HEK293 (cell line): ENCODE results near the gene HRK.

Experiments used
- FEZF1 ChIP-seq: fragments of 450-650 bp; formaldehyde crosslinking; IDR thresholded peaks from 2 replicates; pipeline ENCODE4 v1.5.1; 2016; ENCODE audit warnings: missing biosample characterization, missing genetic modification characterization
- MYNN ChIP-seq: fragments of 450-650 bp; formaldehyde crosslinking; IDR thresholded peaks from 2 replicates; pipeline ENCODE4 v1.5.1; 2016; ENCODE audit warnings: missing biosample characterization, missing genetic modification characterization, borderline replicate concordance
- SCRT1 ChIP-seq: fragments of 450-650 bp; formaldehyde crosslinking; IDR thresholded peaks from 2 replicates; pipeline ENCODE4 v1.5.1; 2016; ENCODE audit warnings: missing biosample characterization, missing genetic modification characterization, borderline replicate concordance
- SP2 ChIP-seq: fragments of 450-650 bp; formaldehyde crosslinking; IDR thresholded peaks from 2 replicates; pipeline ENCODE4 v1.5.1; 2016; ENCODE audit warnings: missing biosample characterization, missing genetic modification characterization
- ZBTB1 ChIP-seq: fragments of 450-650 bp; formaldehyde crosslinking; IDR thresholded peaks from 2 replicates; pipeline ENCODE4 v1.5.1; 2016; ENCODE audit warnings: missing biosample characterization, missing genetic modification characterization
- ZBTB17 ChIP-seq: fragments of 450-650 bp; formaldehyde crosslinking; IDR thresholded peaks from 2 replicates; pipeline ENCODE4 v1.5.1; 2016; ENCODE audit warnings: missing biosample characterization, missing genetic modification characterization
- ZEB2 ChIP-seq: fragments of 450-650 bp; formaldehyde crosslinking; IDR thresholded peaks from 2 replicates; pipeline ENCODE4 v1.5.1; 2016; ENCODE audit warnings: missing biosample characterization, missing genetic modification characterization
- ZNF114 ChIP-seq: fragments of 450-650 bp; formaldehyde crosslinking; IDR thresholded peaks from 2 replicates; pipeline ENCODE4 v1.5.0; 2017; ENCODE audit warnings: missing biosample characterization, missing genetic modification characterization
- ZNF157 ChIP-seq: fragments of 450-650 bp; formaldehyde crosslinking; IDR thresholded peaks from 2 replicates; pipeline ENCODE4 v1.5.1; 2016; ENCODE audit warnings: missing biosample characterization, missing genetic modification characterization
- ZNF202 ChIP-seq: fragments of 450-650 bp; formaldehyde crosslinking; IDR thresholded peaks from 2 replicates; pipeline ENCODE4 v1.5.1; 2016; ENCODE audit warnings: missing biosample characterization, missing genetic modification characterization, borderline replicate concordance
- ZNF239 ChIP-seq: fragments of 450-650 bp; formaldehyde crosslinking; IDR thresholded peaks from 2 replicates; pipeline ENCODE4 v1.5.1; 2016; ENCODE audit warnings: missing biosample characterization, missing genetic modification characterization
- ZNF274 ChIP-seq, 2 experiments: fragments of 200-500 bp in 1 of 2; fragments of 450-650 bp in 1 of 2; sonication (Bioruptor generic) in 1 of 2; formaldehyde crosslinking in 1 of 2; IDR thresholded peaks; 2 replicates each; pipeline versions ENCODE4 v1.5.1 to v1.6.1; 2014 to 2016; ENCODE audit warnings: borderline replicate concordance in 1 of 2, inconsistent platforms in 1 of 2, low read length in 1 of 2, missing biosample characterization in 1 of 2, missing genetic modification characterization in 1 of 2
- ZNF302 ChIP-seq: fragments of 450-650 bp; formaldehyde crosslinking; IDR thresholded peaks from 2 replicates; pipeline ENCODE4 v1.5.1; 2016; ENCODE audit warnings: missing biosample characterization, missing genetic modification characterization, low read depth
- ZNF335 ChIP-seq: fragments of 450-650 bp; formaldehyde crosslinking; conservative IDR thresholded peaks from 2 replicates; pipeline ENCODE4 v1.5.1; 2016; ENCODE audit warnings: missing biosample characterization, missing genetic modification characterization
- ZNF394 ChIP-seq: fragments of 450-650 bp; formaldehyde crosslinking; IDR thresholded peaks from 2 replicates; pipeline ENCODE4 v1.5.1; 2016; ENCODE audit warnings: missing biosample characterization, missing genetic modification characterization, mild to moderate bottlenecking, moderate library complexity, borderline replicate concordance
- ZNF404 ChIP-seq: fragments of 450-650 bp; formaldehyde crosslinking; IDR thresholded peaks from 2 replicates; pipeline ENCODE4 v1.5.1; 2017; ENCODE audit warnings: missing biosample characterization, missing genetic modification characterization
- ZNF518A ChIP-seq: fragments of 450-650 bp; formaldehyde crosslinking; conservative IDR thresholded peaks from 2 replicates; pipeline ENCODE4 v1.5.1; 2016; ENCODE audit warnings: low read depth, missing biosample characterization, missing genetic modification characterization
- ZNF548 ChIP-seq: fragments of 450-650 bp; formaldehyde crosslinking; IDR thresholded peaks from 2 replicates; pipeline ENCODE4 v1.5.1; 2016; ENCODE audit warnings: missing biosample characterization, missing genetic modification characterization
- ZNF623 ChIP-seq: fragments of 450-650 bp; formaldehyde crosslinking; IDR thresholded peaks from 2 replicates; pipeline ENCODE4 v1.5.1; 2016; ENCODE audit warnings: missing biosample characterization, missing genetic modification characterization
- ZNF701 ChIP-seq: fragments of 450-650 bp; formaldehyde crosslinking; IDR thresholded peaks from 2 replicates; pipeline ENCODE4 v1.5.1; 2016; ENCODE audit warnings: missing biosample characterization, missing genetic modification characterization
- ZNF776 ChIP-seq: fragments of 450-650 bp; formaldehyde crosslinking; IDR thresholded peaks from 2 replicates; pipeline ENCODE4 v1.5.0; 2017; ENCODE audit warnings: missing biosample characterization, missing genetic modification characterization, borderline replicate concordance
- ZSCAN16 ChIP-seq: fragments of 450-650 bp; formaldehyde crosslinking; IDR thresholded peaks from 2 replicates; pipeline ENCODE4 v1.5.1; 2016; ENCODE audit warnings: missing biosample characterization, missing genetic modification characterization
- TF ChIP-seq, protein P1 (sequence below): fragments of 450-650 bp; formaldehyde crosslinking; IDR thresholded peaks from 2 replicates; pipeline ENCODE4 v1.5.1; 2016; ENCODE audit warnings: missing biosample characterization, missing genetic modification characterization
- TF ChIP-seq, protein P2 (sequence below): fragments of 450-650 bp; formaldehyde crosslinking; IDR thresholded peaks from 2 replicates; pipeline ENCODE4 v1.5.1; 2016; ENCODE audit warnings: missing biosample characterization, missing genetic modification characterization
- TF ChIP-seq, protein P3 (sequence below): fragments of 450-650 bp; formaldehyde crosslinking; IDR thresholded peaks from 2 replicates; pipeline ENCODE4 v1.5.1; 2016; ENCODE audit warnings: missing biosample characterization, missing genetic modification characterization, borderline replicate concordance
- TF ChIP-seq, protein P4 (sequence below): sonication (generic); formaldehyde crosslinking; IDR thresholded peaks from 2 replicates; pipeline ENCODE4 v1.8.1; 2022; ENCODE audit warnings: mild to moderate bottlenecking, moderate library complexity, missing genetic modification reagents

The HRK gene

DNA sequence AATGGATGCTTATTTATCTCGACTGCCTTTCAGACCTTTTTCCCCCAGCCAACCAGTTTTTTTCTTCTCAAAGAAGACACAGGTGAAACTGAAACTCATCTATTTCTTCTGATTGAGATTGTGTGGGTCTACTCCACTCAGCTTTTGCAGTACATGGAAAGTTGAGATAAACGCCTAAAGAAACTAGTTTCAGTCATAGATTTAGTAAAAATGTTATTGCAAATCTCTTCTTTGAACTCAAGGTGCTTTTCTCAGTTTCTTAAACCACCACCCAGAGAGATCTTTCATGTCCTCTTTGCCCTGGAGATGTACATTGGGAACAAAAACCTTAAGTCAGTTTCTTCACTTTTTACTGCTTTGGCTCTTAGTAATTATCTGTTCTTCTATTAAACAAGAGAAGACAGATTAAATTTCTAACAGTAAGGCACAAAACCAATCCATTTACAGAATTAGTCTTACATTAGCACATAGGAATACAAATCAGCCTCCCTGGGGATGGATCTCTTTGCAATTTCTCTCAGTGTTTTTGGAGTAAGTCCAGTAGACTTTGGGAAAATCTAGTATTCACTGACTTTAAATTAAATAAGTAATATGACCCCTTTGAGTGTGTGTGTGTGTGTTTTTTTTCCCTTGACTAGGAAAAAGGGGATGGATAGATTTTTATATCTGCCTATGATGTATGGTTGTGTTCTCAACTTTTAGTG, 41.1 kb upstream of the HRK start (continued):
- TF ChIP-seq, protein P1, sequence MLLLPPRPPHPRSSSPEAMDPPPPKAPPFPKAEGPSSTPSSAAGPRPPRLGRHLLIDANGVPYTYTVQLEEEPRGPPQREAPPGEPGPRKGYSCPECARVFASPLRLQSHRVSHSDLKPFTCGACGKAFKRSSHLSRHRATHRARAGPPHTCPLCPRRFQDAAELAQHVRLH (tag by site-specific recombination), result no peak
- TF ChIP-seq ZEB2 (tag by site-specific recombination), result peak; percentile 72
- TF ChIP-seq ZNF548 (tag by site-specific recombination), result no peak
- no peak for TF ChIP-seq ZSCAN16 (tag by site-specific recombination)
- TF ChIP-seq ZNF518A (tag by site-specific recombination), result no peak
- TF ChIP-seq ZNF394, result no peak
- no peak for TF ChIP-seq ZNF701 (tag by site-specific recombination)
- no peak for TF ChIP-seq ZNF404 (tag by site-specific recombination)
- TF ChIP-seq, protein P2, sequence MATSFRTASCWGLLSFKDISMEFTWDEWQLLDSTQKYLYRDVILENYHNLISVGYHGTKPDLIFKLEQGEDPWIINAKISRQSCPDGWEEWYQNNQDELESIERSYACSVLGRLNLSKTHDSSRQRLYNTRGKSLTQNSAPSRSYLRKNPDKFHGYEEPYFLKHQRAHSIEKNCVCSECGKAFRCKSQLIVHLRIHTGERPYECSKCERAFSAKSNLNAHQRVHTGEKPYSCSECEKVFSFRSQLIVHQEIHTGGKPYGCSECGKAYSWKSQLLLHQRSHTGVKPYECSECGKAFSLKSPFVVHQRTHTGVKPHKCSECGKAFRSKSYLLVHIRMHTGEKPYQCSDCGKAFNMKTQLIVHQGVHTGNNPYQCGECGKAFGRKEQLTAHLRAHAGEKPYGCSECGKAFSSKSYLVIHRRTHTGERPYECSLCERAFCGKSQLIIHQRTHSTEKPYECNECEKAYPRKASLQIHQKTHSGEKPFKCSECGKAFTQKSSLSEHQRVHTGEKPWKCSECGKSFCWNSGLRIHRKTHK (tag by site-specific recombination), result no peak
- TF ChIP-seq ZNF114 (tag by site-specific recombination), result no peak
- TF ChIP-seq ZNF239, result no peak
- no peak for TF ChIP-seq ZNF202 (tag by site-specific recombination)
- TF ChIP-seq, protein P3, sequence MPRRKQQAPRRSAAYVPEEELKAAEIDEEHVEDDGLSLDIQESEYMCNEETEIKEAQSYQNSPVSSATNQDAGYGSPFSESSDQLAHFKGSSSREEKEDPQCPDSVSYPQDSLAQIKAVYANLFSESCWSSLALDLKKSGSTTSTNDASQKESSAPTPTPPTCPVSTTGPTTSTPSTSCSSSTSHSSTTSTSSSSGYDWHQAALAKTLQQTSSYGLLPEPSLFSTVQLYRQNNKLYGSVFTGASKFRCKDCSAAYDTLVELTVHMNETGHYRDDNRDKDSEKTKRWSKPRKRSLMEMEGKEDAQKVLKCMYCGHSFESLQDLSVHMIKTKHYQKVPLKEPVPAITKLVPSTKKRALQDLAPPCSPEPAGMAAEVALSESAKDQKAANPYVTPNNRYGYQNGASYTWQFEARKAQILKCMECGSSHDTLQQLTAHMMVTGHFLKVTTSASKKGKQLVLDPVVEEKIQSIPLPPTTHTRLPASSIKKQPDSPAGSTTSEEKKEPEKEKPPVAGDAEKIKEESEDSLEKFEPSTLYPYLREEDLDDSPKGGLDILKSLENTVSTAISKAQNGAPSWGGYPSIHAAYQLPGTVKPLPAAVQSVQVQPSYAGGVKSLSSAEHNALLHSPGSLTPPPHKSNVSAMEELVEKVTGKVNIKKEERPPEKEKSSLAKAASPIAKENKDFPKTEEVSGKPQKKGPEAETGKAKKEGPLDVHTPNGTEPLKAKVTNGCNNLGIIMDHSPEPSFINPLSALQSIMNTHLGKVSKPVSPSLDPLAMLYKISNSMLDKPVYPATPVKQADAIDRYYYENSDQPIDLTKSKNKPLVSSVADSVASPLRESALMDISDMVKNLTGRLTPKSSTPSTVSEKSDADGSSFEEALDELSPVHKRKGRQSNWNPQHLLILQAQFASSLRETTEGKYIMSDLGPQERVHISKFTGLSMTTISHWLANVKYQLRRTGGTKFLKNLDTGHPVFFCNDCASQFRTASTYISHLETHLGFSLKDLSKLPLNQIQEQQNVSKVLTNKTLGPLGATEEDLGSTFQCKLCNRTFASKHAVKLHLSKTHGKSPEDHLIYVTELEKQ, result peak; percentile 48; the same call in 1 of the 2 replicates
- TF ChIP-seq ZNF335 (tag by site-specific recombination), result no peak
- no peak for TF ChIP-seq ZNF776 (tag by site-specific recombination)
- TF ChIP-seq ZBTB17, result peak; percentile 61; the same call in 1 of the 2 replicates
- TF ChIP-seq FEZF1 (tag by site-specific recombination), result peak; percentile 52
- TF ChIP-seq, protein P4, sequence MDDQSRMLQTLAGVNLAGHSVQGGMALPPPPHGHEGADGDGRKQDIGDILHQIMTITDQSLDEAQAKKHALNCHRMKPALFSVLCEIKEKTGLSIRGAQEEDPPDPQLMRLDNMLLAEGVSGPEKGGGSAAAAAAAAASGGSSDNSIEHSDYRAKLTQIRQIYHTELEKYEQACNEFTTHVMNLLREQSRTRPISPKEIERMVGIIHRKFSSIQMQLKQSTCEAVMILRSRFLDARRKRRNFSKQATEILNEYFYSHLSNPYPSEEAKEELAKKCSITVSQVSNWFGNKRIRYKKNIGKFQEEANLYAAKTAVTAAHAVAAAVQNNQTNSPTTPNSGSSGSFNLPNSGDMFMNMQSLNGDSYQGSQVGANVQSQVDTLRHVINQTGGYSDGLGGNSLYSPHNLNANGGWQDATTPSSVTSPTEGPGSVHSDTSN (CRISPR knock-in tag), result no peak
- TF ChIP-seq SP2 (tag by site-specific recombination), result no peak
- no peak for TF ChIP-seq ZNF157 (tag by site-specific recombination)
- no peak for TF ChIP-seq ZNF623 (tag by site-specific recombination)
- TF ChIP-seq MYNN, result no peak
- TF ChIP-seq ZNF302, result no peak
- no peak for TF ChIP-seq ZBTB1
- TF ChIP-seq ZNF274 (IDR thresholded peaks at IDR 0.05; ENCODE audit: low read length), result no peak
- no peak for TF ChIP-seq ZNF274 (tag by site-specific recombination; IDR thresholded peaks at IDR 0.05; ENCODE audit: borderline replicate concordance)
- no peak; the same call in 1 of the 2 replicates for TF ChIP-seq SCRT1 (tag by site-specific recombination)
